Measurements from ENCODE around the gene LAMA2.

GRCh38 chr6:129069006-129069405 lies 186.1 kb downstream of the LAMA2 start:
- TF ChIP-seq CTCF (IDR thresholded peaks at IDR 0.05; ENCODE audit: poor library complexity) = no peak
- no peak for TF ChIP-seq EZH2 (IDR thresholded peaks at IDR 0.05; ENCODE audit: borderline replicate concordance)
